Melanocyte of skin (primary cell): ENCODE measurements around the gene ISL1. TPM values are rescaled to one million over a fixed set of nuclear protein-coding genes. Genes with fewer than 3 reads are reported as not detected.

ENCODE experiments used
- total RNA-seq, 2 donors: library from RNA; depleted of rRNA; stranded (reverse); fragments of >200 nt; gene quantifications; 2 replicates each; pipeline ENCODE4 v1.2.3, GENCODE V29; 2012

The ISL1 gene
- not detected for total RNA-seq

GRCh38 chr5:51383131-51384121 is at the start of gene ISL1:
Gene ISL1 (plus strand): TSS chr5:51383448. CDS start chr5:51383672, 224 bp downstream.

